LNCaP clone FGC (cell line): ENCODE data around the gene TSPOAP1.

Experiments used
- DNase-seq: peaks from one replicate; pipeline ENCODE4 v3.0.0-alpha.2; 2011; ENCODE audit warnings: low read depth
- H3K4me3 ChIP-seq: 2 replicates; pipeline ENCODE4 v1.5.1; 2011; ENCODE audit warnings: mild to moderate bottlenecking, low read depth, low read length, control low read depth
- TF ChIP-seq, protein P1 (sequence below): IDR thresholded peaks from 2 replicates; pipeline ENCODE4 v1.5.1; 2012; ENCODE audit warnings: mild to moderate bottlenecking; ENCODE audit not compliant: control insufficient read depth, insufficient read depth; ENCODE audit errors: extremely low read depth

TSPOAP1 gene

GRCh38 chr17:58338841-58339754, 10.5 kb upstream of the TSPOAP1 start:
- H3K4me3 ChIP-seq: no peak overlapping the region
- TF ChIP-seq, protein P1, sequence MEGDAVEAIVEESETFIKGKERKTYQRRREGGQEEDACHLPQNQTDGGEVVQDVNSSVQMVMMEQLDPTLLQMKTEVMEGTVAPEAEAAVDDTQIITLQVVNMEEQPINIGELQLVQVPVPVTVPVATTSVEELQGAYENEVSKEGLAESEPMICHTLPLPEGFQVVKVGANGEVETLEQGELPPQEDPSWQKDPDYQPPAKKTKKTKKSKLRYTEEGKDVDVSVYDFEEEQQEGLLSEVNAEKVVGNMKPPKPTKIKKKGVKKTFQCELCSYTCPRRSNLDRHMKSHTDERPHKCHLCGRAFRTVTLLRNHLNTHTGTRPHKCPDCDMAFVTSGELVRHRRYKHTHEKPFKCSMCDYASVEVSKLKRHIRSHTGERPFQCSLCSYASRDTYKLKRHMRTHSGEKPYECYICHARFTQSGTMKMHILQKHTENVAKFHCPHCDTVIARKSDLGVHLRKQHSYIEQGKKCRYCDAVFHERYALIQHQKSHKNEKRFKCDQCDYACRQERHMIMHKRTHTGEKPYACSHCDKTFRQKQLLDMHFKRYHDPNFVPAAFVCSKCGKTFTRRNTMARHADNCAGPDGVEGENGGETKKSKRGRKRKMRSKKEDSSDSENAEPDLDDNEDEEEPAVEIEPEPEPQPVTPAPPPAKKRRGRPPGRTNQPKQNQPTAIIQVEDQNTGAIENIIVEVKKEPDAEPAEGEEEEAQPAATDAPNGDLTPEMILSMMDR: no peak
- no peak for DNase-seq

GRCh38 chr17:58338454-58338840, 9.9 kb upstream of the TSPOAP1 start:
- TF ChIP-seq, protein P1: no peak
- H3K4me3 ChIP-seq: no peak overlapping the region
- no peak for DNase-seq

DNA sequence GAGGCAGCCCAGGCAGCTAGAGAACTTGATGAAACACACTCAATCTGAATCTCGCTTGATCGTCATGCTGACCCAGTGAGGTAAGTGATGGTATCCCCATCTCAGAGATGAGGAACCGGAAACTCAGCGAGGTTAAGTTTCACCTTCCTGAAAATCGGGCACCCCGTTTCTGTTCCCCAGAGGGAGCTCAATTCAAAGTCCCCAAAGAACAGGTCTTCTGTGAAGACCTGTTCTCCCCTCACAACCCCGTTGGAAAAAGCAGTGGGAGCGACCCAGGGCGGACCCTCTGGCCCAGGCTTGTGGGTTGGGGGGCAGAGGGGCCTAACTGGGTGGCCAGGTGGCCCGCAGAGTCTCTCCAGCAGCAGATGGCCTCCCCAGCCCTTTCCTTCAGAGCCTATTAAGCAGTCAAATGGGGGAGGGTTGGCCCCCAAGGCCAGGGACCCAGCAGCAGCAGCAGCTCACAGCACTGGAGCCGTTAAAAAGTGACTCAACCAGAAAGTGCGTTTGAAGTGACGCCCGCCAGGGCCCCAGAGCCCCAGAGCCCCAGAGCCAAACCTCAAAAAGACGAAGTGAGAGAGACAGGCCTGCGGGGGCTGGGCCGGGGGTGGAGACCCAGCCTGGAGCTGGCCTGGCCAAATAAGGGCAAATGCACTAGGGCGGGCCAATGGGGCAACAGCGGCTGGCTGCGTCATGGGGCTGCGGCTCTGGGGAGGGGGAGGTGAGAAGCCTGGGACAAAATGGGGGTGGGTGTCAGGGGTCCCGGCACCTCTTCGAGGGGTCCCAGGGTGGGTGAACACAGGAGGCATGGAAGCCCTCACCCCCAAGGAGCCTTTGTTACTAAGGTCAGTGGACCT, 9.2 kb upstream of the TSPOAP1 start:
- DNase-seq: no peak
- no peak overlapping the region for H3K4me3 ChIP-seq
- TF ChIP-seq, protein P1: no peak

DNA sequence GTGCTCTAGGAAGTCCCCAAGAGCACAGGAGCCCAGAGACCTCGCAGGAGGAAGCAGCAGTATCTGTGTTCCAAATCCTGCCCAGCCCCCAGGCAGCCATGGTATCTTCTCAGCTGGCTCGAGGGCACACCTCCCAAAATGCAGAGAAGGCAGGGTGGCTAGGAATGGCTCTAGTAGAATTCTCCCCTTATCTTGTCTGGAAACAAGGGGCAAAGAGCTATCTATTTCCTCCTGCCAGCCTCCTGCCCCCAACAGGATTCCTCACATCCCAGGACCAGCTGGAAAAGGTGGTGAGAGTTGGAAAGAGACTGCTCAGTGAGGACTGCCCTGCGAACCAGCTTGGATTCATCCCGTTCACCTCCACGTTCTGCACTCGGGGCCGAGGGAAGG, 8.6 kb upstream of the TSPOAP1 start:
- TF ChIP-seq, protein P1: no peak
- H3K4me3 ChIP-seq: no peak overlapping the region
- no peak for DNase-seq

DNA sequence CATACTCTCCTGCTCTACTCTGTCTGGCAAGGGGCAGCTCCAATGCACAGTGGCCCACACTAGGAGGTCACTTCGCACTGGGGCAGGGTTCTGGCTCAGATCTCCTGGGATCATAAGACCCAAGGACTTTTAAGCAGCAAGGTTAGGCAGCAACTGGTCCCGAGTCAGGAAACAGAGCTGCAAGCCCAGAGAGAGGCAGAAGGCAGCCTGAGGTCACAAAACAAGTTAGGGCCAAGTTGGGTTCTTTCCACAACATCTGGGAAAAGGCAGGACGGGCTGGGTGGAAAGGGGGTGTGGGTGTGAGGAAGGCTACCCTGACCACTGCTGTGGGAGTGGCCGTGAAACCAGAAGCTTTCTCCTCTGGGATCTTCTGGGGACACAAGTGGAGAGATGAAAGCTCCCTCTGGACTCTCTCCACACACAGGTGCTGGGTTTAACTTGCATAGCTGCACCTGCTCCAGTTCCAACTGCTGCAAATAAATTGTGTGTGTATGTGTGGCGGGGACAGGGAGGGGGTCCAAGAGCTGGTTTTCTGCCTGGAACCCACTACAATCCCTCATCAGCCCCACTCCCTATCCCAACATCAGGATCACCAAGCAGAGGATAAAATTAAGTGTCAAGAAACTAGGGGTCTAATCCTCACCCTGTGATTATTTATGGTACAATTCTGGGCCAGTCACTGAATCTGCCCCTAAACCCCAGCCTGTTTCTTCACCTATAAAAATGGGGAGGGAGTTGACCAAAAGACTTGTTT, 8.0 kb upstream of the TSPOAP1 start:
- TF ChIP-seq, protein P1: no peak
- no peak for DNase-seq
- no peak overlapping the region for H3K4me3 ChIP-seq

GRCh38 chr17:58335779-58336455, 7.3 kb upstream of the TSPOAP1 start:
- no peak for DNase-seq
- no peak overlapping the region for H3K4me3 ChIP-seq
- TF ChIP-seq, protein P1: no peak
